K562 (cell line): Measurements from ENCODE around the gene SH3BGRL3. TPM values are rescaled to one million over a fixed set of nuclear protein-coding genes. Genes with fewer than 3 reads are reported as not detected.

ENCODE experiments used
- ARID3B ChIP-seq: fragments of 250-450 bp; sonication (Bioruptor Pico); IDR thresholded peaks from 2 replicates; pipeline ENCODE4 v1.4.0; 2020; ENCODE audit warnings: borderline replicate concordance
- BCL6 ChIP-seq: fragments of 250-450 bp; sonication (Bioruptor Pico); IDR thresholded peaks from 2 replicates; pipeline ENCODE4 v1.4.0; 2020
- FOXO4 ChIP-seq: fragments of 450-650 bp; formaldehyde crosslinking; IDR thresholded peaks from 2 replicates; pipeline ENCODE4 v1.4.0; 2020; ENCODE audit warnings: mild to moderate bottlenecking, moderate library complexity
- HMG20B ChIP-seq: fragments of 250-450 bp; sonication (Bioruptor Pico); IDR thresholded peaks from 2 replicates; pipeline ENCODE4 v1.5.0; 2021; ENCODE audit warnings: mild to moderate bottlenecking
- HNRNPL ChIP-seq: fragments of 200-400 bp; formaldehyde crosslinking; IDR thresholded peaks from 2 replicates; pipeline ENCODE4 v1.6.1; 2017; ENCODE audit warnings: low read depth, mild to moderate bottlenecking, low read length
- KDM5B ChIP-seq: fragments of 200-600 bp; sonication (generic); IDR thresholded peaks from 2 replicates; pipeline ENCODE4 v1.6.1; 2012; ENCODE audit warnings: low read depth, mild to moderate bottlenecking, moderate library complexity, low read length, control low read depth, inconsistent platforms; ENCODE audit not compliant: insufficient replicate concordance
- KHSRP ChIP-seq: fragments of 450-650 bp; IDR thresholded peaks from 2 replicates; pipeline ENCODE4 v1.6.1; 2017
- MAX ChIP-seq: sonication (generic); formaldehyde crosslinking; IDR thresholded peaks from 2 replicates; pipeline ENCODE4 v1.9.0; 2022; ENCODE audit warnings: mild to moderate bottlenecking, missing genetic modification reagents
- MTA1 ChIP-seq: fragments of 450-650 bp; IDR thresholded peaks from 2 replicates; pipeline ENCODE4 v1.6.1; 2017; ENCODE audit warnings: borderline replicate concordance
- OTX1 ChIP-seq: fragments of 450-650 bp; formaldehyde crosslinking; IDR thresholded peaks from 2 replicates; pipeline ENCODE4 v1.4.0; 2022; ENCODE audit warnings: mild to moderate bottlenecking
- PCBP2 ChIP-seq: fragments of 200-400 bp; formaldehyde crosslinking; IDR thresholded peaks from 2 replicates; pipeline ENCODE4 v1.6.1; 2018; ENCODE audit warnings: low read length, low read depth, mild to moderate bottlenecking, moderate library complexity; ENCODE audit not compliant: poor library complexity, severe bottlenecking
- PHB ChIP-seq: fragments of 250-450 bp; sonication (Bioruptor Pico); IDR thresholded peaks from 2 replicates; pipeline ENCODE4 v1.5.0; 2021
- SAFB2 ChIP-seq: fragments of 200-400 bp; formaldehyde crosslinking; IDR thresholded peaks from 2 replicates; pipeline ENCODE4 v1.6.1; 2018; ENCODE audit warnings: borderline replicate concordance, low read length, low read depth, moderate library complexity; ENCODE audit not compliant: severe bottlenecking
- SMARCE1 ChIP-seq: fragments of 450-650 bp; IDR thresholded peaks from 2 replicates; pipeline ENCODE4 v1.7.1; 2016; ENCODE audit warnings: mild to moderate bottlenecking
- SNRNP70 ChIP-seq: fragments of 200-400 bp; formaldehyde crosslinking; optimal IDR thresholded peaks from 2 replicates; pipeline ENCODE3; 2017; ENCODE audit warnings: low read depth, low read length
- UBTF ChIP-seq, 2 experiments: IDR thresholded peaks; 2 replicates each; pipeline ENCODE4 v1.6.1; 2012; ENCODE audit warnings: improper control_type of control experiment in 2 of 2, low read depth in 2 of 2, low read length in 2 of 2, borderline replicate concordance in 1 of 2
- VEZF1 ChIP-seq: fragments of 200-800 bp; sonication (Bioruptor generic); IDR thresholded peaks from 2 replicates; pipeline ENCODE4 v1.6.1; 2017; ENCODE audit warnings: missing genetic modification characterization, missing compliant biosample characterization
- ZNF408 ChIP-seq: fragments of 250-450 bp; sonication (Bioruptor Pico); IDR thresholded peaks from 2 replicates; pipeline ENCODE4 v1.4.0; 2020; ENCODE audit warnings: low read depth, mild to moderate bottlenecking, moderate library complexity
- ZNF431 ChIP-seq: sonication (generic); formaldehyde crosslinking; IDR thresholded peaks from 2 replicates; pipeline ENCODE4 v1.8.0; 2022; ENCODE audit warnings: mild to moderate bottlenecking, missing genetic modification reagents
- ZNF707 ChIP-seq: fragments of 250-450 bp; sonication (Bioruptor Pico); conservative IDR thresholded peaks from 2 replicates; pipeline ENCODE4 v1.8.0; 2022; ENCODE audit warnings: inconsistent platforms, mild to moderate bottlenecking, moderate library complexity
- polyA plus RNA-seq, 8 experiments: library from polyadenylated mRNA; depleted of rRNA in 4 of 8; stranded (reverse) in 5 of 8; unstranded in 3 of 8; fragments of >200 nt; fragmentation: Nextera tagmentation in 2 of 8; fragmentation: Illumina TruSeq in 1 of 8; extraction: Ambion mirVana in 2 of 8; extraction: Trizol in 1 of 8; gene quantifications; 2 replicates each; pipeline versions ENCODE4 v1.2.1 to v1.2.3, GENCODE V29; 2011 to 2014; ENCODE audit warnings: inconsistent platforms in 1 of 8, missing spikeins in 1 of 8
- total RNA-seq, 7 experiments: library from RNA; depleted of rRNA in 6 of 7; stranded (reverse); fragments of >200 nt in 6 of 7; fragmentation: Illumina TruSeq in 2 of 7; extraction: Trizol in 2 of 7; gene quantifications; 2 replicates each; pipeline versions ENCODE4 v1.2.1 to v1.2.3, GENCODE V29; 2011 to 2021; ENCODE audit warnings: low replicate concordance in 1 of 7

SH3BGRL3 gene
- total and polyA plus RNA-seq, 9 of the 15 experiments (the other 6 are each of a cell fraction or from before 2014, with no cell fraction given) = 30.3 to 140 (median 54.2) TPM

GRCh38 chr1:26287033-26287711 lies 7.3 kb downstream of the SH3BGRL3 start (continued):
- TF ChIP-seq KDM5B (no peak), ZNF408 (no peak), MAX (CRISPR knock-in tag) (peak; percentile 95), KHSRP (no peak; the same call in 1 of the 2 replicates), OTX1 (CRISPR knock-in tag) (no peak), MTA1 (no peak), HMG20B (CRISPR knock-in tag) (no peak), ARID3B (no peak), SAFB2 (no peak), PHB (CRISPR knock-in tag) (no peak), ZNF431 (CRISPR knock-in tag) (peak; percentile 71), PCBP2 (no peak), ZNF707 (no peak), FOXO4 (CRISPR knock-in tag) (no peak), UBTF (IDR thresholded peaks at IDR 0.05; ENCODE audit: borderline replicate concordance in 1 of 2, low read depth in 2 of 2, low read length in 2 of 2) (peak in 1 of 2 experiments; percentile 84; a peak in 2 of 4 replicates), SNRNP70 (no peak), VEZF1 (CRISPR knock-in tag) (peak; percentile 70), HNRNPL (no peak), BCL6 (no peak), SMARCE1 (peak; percentile 86)
